Fibroblast of villous mesenchyme (primary cell): ENCODE measurements around the gene PWP2. TPM values are rescaled to one million over a fixed set of nuclear protein-coding genes. Genes with fewer than 3 reads are reported as not detected.
"Not testable (repeated sequence)": the region's sequence is repeated elsewhere in the genome, so short reads cannot be mapped to it uniquely, and the experiment has no call there.

ENCODE experiments used
- DNase-seq: peaks from one replicate; pipeline ENCODE4 v3.0.0-alpha.2; 2010; ENCODE audit warnings: low read depth
- H3K4me3 ChIP-seq: 2 replicates; pipeline ENCODE4 v1.5.1; 2011; ENCODE audit warnings: low read depth, mild to moderate bottlenecking, low read length
- total RNA-seq: library from RNA; depleted of rRNA; stranded (reverse); fragments of >200 nt; gene quantifications from 2 replicates; pipeline ENCODE4 v1.2.3, GENCODE V29; 2012

The PWP2 gene
- total RNA-seq, 1 donor = 31.5 TPM

- not testable (repeated sequence) for H3K4me3 ChIP-seq, DNase-seq
Observed at GRCh38 chr21:44175189-44175588, 68.0 kb downstream of the PWP2 start.

- not testable (repeated sequence) for DNase-seq, H3K4me3 ChIP-seq
Observed at GRCh38 chr21:44176127-44176526, 68.9 kb downstream of the PWP2 start.

Other genes starting within 250 kb of the PWP2 start
- 52.2 and 63.5 TPM in 2 replicates for gene AGPAT3, start 242.2 kb upstream of the PWP2 start, total RNA-seq
- gene TRAPPC10, start 95.1 kb upstream of the PWP2 start, total RNA-seq = 27.1 and 28.5 TPM in 2 replicates
- 34.8 and 52.7 TPM in 2 replicates for gene GATD3, start 26.3 kb downstream of the PWP2 start, total RNA-seq
- 0.43 and 0.64 TPM in 2 replicates for gene ICOSLG, start 133.5 kb downstream of the PWP2 start, total RNA-seq
- gene DNMT3L, start 154.5 kb downstream of the PWP2 start, total RNA-seq = not detected in 2 replicates
- under 0.01 TPM in 1 of 2 replicates, not detected in the other for gene AIRE, start 178.5 kb downstream of the PWP2 start, total RNA-seq
- 106 and 109 TPM in 2 replicates for gene PFKL, start 192.7 kb downstream of the PWP2 start, total RNA-seq
- gene CFAP410, start 232.0 kb downstream of the PWP2 start, total RNA-seq = 9.5 and 17.4 TPM in 2 replicates
- under 0.01 and 0.32 TPM in 2 replicates for gene TRPM2, start 246.2 kb downstream of the PWP2 start, total RNA-seq